Suppressor macrophage (primary cell): Measurements from ENCODE around the gene C12orf57.

ENCODE experiments used
- DNase-seq, 4 experiments: peaks; one replicate each; pipeline ENCODE4 v3.0.0-alpha.2; 2020 to 2022

C12orf57 gene

DNA sequence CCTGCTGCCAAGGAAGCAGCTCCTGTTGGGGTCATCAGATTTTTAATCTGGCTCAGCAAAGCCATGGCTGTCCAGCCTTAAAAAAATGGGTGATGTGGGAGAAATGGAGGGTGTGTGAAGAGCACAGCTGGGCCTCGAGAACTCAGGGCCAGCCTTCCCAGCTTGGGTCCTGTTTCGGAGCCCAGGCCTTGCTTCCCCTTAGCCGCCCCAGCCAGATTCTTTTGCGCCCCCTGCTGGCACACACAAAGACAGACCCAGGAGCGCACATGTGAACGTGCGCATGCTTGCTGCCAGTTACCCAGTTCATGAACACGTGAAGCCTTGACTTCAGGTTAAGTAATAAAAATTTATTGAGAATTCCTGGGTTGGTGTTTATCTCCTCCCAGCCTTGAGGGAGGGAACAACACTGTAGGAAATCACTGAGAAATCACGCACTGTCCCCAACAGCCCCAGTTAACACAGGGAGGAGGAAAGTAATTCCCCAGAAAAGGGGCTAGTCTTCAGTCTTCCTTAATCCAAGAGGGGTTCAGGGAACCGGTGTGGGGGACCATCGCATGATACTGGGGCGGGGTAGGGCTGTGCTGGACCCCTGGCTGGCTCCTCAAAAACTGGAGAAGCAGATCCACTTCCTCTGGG is 21.3 kb downstream of the C12orf57 start:
- DNase-seq, result peak; percentile 94 to 96 (median 95)

DNA sequence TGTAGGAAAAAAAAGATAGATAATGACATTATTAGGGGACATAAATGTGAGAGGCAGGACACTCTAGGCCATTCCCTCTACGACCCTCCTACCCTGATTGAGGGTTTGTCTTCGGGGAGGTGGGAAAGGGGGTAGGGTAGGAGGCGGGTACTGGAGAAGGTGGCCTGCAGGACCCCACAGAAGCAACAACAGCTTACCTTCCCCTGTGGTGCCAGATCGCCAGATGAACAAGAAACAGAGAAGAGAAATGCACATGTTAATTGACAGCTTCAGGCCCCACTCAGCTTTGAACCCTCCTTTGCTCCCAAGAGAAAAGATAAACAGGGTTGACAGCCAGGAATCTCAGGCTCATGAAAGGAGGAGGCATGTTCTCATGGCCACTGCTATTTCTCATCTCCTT is 21.9 kb downstream of the C12orf57 start:
- DNase-seq, result no peak

DNA sequence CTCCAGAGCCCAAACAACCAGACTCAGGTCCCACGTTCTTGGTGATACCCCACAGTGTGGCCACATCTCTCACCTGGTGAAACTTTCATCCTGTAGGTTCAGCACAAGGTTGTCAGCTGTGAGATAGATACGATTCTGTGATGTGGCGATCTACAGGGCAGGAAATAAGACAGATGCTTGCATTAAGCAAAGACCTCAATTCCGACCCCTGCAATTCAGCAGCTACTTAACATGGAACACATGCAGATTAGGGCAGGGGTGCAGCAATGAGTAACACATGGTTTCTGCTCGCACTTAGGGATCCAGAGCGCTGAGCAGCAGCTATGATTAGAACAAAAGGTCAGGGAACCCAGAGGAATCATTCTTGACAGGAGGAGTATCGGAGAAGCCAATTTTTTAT is 22.5 kb downstream of the C12orf57 start:
- DNase-seq, result no peak

DNA sequence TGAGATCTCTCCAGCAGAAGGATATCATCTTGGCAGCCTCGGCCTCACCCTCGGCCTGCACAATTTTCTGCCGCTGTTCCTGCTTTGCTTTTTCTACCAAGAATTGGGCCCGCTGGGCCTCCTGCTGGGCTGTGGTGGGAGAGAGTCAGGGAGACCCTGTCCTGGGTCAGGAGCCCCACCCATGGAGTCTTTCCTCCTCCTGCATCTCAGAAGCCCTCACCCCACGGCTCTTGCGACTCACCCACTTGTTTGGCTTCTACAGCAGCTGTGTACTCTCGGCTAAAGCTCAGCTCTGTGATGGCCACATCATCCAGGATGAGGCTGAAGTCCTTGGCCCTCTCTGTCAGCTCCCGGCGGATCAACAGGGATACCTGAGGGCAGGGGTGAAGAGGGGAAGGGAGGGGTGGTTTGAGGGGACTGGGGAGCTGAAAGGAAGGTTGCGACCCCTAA is 23.9 kb downstream of the C12orf57 start:
- no peak for DNase-seq

DNA sequence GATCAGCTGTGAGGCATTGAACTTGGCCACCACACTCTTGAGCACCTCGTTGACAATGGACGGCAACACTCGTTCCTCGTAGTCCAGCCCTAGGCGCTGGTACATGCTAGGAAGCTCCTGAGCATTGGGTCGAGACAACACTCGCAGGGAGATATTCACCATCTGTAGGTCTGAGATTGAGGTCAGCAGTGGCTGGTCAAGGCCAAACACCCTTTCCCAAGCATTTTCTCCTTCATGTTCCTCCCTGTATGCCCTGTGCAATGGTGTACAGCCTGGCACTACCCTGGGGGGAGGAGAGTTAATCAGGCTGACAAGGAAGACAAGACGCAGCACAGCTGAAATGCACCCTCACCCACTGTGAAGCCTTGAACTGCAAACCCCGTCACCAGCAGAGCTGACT is 24.6 kb downstream of the C12orf57 start:
- DNase-seq, result no peak

DNA sequence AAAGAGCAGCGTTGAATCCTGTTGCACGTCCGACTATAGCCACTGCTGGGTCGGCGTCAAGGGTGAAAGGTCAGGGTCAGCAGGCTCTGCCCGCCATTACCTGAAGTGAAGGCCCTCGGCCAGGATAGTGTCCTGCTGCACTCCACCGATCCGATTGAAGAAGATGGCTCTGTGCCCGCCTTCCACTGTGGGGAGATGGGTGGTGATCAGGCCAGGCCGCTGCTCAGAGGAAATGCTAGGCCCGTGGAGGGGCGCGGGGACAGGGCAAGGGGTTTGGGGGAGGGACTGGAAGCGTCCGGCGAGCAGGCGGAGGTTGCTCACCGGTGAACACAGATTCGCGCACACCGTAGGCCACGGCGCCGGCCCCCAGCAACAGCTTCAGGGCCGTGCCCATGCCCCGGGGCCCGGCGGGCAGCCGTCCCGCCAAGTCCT is 26.3 kb downstream of the C12orf57 start:
- DNase-seq, result peak in 3 of 4 experiments; percentile 22 to 49 (median 31)

DNA sequence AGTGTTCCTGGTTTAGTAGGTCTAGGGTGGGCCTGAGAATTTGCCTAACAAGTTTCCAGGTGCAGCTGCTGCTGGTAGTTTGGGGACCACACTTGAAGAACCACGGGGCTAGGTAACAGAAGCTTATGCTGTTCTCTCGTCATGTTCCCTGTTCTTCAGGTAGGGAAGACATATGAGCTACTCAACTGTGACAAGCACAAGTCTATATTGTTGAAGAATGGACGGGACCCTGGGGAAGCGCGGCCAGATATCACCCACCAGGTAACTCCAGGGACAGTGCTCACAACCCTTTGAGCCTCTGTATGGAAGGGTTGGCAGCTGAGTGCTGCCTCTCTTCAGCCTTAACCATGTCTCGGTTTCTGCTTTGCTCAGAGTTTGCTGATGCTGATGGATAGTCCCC is 30.4 kb downstream of the C12orf57 start:
- no peak for DNase-seq

DNA sequence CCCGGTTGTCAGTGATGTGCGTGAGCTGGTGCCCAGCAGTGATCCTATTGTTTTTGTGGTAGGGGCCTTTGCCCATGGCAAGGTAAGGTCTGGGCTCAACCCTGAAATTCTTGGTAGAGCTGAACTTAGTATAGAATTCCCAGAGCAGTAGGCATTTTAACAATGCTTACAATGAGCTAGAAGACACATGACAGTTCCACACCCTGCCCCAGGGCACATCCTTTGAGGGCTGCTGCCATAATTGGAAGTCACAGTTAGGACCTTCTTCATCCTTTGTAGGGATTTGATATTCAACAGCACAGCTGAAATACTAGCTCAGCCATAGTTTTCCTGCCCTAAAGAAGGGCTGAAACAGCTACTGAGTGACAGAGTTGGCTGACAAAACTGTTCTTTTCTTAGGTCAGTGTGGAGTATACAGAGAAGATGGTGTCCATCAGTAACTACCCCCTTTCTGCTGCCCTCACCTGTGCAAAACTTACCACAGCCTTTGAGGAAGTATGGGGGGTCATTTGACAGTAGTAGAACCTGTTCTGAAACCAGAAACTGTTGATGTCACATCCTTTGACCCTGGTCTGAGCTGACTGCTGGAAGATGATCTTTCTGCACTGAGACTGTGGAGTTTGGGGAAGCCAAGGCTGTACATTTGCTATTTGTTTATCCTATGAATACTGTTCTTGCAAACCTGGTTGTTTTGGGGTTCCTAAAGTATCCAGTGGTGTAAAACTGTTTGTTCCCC is 31.6 kb downstream of the C12orf57 start:
- no peak for DNase-seq

DNA sequence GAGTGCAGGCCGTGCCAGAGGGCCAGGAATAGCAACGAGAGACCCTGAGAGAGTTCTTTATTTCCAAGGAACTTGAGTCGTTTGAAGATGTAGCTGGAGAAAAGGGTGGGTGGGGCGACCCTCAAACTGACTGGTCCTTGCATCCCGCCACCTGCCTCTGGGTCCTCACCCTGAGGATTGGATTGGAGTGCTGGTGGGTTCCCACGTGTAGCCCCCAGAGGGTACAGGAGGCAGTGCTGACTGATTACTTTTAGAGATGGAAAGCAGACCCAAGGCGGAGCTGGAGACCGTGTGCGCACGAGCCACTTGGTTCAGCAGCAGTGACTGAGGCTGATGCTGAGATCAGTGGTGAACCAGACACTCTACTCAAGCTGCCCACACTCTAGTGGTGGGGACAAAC is 33.8 kb downstream of the C12orf57 start:
- DNase-seq, result no peak

DNA sequence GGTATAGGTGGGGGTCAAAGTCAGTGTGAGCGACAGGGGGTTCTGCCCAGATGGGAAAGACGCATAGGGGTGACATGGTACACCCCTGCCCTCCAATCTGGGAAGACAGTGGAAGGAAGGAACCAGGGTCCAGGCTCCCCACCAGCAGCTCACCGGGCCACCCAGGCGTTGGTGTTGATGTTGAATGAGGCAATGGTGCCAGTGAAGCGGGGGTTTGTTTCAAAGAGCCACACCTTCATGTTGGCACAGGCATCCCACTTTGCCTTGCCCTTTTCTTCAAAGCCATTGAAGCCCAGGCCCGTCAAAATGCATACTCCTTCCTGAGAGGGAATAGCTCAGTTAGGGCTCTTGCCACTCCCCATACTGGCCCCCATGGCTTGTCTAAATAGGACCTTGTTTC is 34.4 kb downstream of the C12orf57 start:
- DNase-seq, result no peak

DNA sequence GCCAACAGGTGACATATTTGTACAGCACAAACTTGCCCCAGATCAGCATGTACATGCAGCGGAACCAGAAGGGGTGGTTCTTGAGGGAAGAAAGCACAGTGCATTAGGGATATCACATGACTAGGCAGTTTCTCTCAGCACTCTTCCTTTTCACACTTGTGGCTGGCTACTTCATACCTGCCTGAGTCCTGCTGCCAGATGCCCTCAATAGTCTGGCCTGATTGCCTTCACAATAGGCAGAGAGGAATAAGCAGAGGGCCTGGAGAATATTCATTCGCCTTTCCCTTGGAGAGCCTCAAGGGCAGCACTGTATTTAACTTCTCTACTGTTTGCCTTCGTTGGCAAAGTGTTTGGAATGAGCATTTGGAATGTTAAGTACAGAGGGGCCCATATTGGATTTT is 34.8 kb downstream of the C12orf57 start:
- no peak for DNase-seq

DNA sequence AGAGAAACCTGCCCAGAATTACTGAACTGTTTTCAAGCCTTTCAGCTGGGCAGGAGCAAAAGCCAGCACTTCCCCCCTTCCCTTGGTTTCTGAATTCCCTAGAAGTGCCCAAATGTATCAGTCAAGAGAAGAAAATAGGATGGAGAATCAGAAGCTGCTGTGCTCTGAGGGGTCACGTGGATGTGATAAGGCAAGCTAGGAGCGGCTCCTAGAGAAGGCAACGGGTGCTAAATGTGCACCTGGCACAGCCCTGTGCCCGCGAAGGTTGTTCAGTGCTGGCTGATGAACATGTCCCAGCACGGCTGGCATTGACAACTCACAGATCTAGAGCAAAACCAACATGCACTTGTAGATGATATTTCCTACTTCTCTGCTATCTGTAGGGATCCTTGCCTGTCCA is 35.2 kb downstream of the C12orf57 start:
- DNase-seq, result no peak

DNA sequence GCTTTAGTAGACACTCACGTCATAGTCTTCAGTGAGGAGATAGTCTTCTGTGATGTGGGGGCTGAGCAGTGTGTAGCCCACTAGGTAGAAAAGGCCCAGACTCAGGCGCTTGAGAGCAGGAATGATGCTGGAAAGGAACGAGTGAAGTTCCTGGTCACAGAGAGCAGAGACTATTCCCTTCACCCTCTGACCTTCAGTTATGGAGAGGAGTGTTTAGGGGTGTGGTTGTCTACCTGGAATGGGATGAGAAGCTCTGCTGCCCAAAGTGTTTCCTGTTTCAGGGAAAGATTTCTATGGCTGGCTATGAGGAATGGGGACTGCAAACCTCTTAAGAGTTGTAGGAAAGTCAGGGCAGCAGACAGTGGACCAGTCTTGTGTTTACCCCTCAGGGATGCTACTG is 35.6 kb downstream of the C12orf57 start:
- DNase-seq, result no peak

DNA sequence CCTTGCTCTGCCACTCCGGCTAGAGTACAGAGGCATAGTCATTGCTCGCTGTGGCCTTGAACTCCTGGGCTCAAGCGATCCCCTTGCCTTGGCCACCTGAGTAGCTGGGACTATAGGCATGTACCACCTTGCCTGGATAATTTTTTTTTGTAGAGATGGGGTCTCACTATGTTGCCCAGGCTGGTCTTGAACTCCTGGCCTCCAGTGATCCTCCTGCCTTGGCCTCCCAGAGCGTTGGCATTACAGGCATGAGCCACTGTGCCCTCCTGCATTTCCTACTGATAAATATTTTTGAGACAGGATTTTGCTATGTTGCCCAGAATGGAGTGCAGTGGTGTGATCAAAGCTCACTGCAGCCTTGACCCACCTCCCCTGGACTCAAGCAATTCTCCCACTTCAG is 36.3 kb downstream of the C12orf57 start:
- no peak for DNase-seq

DNA sequence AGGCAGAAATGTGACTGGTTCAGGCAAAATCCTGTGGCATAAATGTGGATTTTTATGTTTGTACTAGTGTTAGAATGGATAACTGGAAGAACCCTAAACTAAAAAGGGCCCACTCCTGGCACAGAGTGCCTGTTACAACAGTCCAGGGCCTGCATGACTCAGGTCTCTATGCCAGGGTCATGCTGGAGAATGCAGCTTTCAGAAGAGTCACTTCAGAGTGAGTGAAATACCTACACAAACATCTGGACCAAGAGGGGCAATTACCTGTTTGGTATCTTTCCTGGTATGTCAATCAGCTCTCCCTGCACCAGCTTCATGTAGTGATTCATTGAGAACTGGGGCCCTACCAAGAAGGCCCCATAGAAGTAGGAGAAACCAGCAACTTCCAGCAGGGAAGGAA is 36.9 kb downstream of the C12orf57 start:
- DNase-seq, result no peak

DNA sequence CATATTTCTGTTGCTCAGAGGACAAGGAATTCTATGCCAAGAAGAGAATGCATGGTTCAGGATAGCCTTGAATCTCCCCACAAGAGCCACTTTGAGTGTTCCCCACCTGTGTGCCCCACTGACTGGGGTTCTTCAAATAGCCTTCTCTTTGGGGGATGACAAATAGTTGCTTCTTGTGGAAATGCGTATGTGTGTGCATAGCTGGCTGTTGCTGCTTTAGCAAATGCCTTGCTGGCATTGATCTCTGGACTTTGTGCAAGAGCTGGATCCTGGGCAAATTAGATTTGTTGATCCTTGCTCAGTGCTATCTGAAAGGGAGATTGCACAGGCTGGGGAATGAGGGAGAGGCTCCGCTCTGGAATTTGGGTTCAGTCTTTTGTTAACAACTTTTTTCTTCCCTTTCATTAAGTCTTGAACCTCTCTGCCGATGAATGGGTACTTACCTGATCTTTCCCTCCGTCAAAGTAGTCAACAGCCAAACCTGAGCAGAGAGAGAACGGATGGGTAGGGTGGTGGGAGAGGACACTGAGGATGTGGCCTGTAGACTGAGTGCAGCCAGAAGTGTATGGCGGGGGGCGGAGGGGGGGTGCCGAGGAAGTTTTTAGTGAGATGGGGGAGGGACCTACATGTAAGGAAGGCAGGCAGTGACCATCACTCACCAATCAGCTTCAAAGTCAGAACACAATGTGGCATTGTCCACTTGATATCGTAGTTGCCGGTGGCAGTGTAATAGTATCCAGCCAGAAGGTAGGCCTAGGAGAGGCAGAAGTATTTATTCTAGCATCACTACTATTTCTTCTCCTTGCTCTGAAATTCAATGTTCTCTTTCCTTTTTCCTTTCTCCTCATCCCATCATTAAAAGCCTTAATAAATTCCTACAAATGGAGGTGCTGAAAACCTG is 37.6 kb downstream of the C12orf57 start:
- no peak for DNase-seq

DNA sequence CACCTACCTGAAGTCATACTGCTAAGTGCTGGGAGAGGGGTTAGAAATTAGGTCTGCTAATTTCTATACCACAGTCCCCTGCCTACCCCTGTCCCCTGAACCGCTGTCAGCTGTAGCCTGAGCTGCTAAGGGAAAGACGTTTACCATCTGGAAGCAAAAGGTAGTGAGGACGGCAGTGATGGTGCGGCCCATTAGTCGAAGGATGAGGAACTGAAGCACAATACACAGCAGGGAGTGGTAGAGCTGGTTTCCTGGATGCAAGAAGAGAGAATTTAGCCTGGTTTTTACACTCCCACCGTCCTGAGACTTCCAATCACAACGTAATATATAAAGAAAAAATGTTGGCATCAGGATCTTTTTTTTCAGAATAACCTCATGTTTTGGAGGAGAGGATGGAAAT is 38.7 kb downstream of the C12orf57 start:
- no peak for DNase-seq

DNA sequence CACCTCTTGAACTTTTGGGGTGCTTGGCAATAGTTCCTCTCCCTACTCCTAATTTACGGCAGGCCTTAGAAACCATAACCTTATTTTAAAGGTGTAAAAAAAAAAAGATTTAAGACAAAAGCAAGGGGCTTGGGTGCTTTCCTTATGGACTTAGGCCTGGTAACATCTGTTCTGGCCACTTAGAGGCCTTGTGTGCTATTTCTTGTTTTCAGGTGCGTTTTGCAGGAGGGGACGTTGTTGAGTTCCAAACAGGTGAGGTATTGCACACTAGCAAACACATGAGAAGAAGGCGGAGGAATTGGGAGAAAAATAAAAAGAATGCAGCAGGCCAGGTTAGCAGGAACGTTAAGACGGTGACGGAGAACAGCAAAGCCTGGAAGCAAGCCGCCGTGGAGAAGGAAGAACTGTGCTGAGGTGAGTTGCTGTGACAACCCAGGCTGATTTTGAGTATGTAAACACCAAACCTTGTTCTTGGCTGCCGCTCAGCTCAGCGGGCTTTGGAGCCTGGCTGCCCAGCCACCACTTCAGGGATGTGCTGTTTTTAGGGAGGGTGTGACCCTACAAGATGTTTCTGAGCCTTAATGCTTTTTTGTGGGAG is 44.2 kb downstream of the C12orf57 start:
- DNase-seq, result no peak
